Stimulated activated CD4-positive, alpha-beta T cell treated with anti-CD3 and anti-CD28 coated beads, Interleukin-2, amount 100 ng/mL, for 48 hours (primary cell): ENCODE data around the gene KBTBD12.

Source experiments
- DNase-seq, 2 donors: peaks; one replicate each; pipeline ENCODE4 v3.0.0-alpha.2; 2020

The KBTBD12 gene

DNA sequence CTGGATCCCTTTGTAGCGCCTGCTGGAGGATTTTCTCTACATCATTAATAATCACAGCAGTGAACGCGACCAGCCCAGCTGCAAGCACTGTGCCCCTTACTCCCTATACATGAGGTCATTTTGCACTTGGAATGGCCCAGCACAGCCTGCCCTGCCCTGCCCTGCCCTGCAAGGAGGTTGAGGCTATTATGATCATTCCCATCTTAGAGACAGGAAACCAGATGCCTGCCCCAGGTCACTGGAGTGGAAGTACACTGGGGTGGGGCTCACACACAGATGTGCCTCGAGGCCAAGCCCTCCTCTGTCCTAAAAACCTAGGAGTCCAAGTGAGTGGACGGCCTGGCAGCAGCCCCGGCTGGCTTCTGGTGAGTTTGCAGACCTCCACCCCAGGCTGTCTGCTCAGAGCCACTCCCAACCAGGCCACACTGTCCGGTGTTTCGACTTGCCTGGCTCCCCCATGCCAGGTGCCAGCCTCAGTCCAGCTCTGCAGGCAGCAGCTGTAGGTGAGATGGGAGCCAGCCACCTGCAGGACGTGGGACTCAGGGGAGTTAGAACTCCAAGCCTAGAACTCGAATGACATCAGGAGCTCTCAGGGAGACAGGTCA, 106.8 kb downstream of the KBTBD12 start:
- no peak for DNase-seq

DNA sequence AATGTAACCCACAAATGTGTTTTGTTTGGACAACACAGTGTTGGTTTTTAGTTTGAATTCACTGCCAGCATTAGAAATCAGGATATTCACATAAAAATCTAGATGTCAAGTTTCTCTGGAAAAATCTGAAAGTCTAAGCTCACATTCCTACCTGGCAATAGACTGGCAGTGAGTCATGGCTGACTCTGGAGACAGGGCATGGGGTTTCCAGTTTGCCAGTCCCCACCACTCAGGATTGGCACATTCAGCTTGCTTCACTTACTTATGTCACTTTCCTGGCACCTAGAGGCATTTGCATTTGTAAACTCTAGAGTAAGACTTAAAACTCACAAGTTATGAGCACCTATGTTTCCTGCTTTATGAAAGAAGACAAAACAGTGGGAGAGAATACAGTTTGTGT, 118.1 kb downstream of the KBTBD12 start:
- DNase-seq: no peak

DNA sequence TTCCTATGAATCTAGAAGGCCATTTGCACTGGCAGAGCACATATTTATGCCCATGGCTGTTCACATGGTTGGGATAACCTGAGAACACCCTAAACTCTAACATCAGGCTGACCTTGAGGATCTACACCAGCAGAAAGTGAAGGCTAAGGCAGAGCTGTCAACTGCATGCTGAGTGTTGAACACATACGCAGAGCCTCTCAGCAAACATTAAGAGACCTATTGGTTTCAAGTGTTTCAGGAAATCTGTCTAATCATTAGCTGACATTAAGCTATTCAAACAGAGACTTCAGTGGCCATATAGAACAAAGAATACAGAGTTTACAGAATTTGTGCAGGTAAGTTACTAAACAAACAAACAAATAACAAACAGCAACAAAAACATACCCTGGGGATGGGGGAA, 121.1 kb downstream of the KBTBD12 start:
- no peak for DNase-seq
